K562 (cell line): ENCODE data around the gene HRAS. TPM values are rescaled to one million over a fixed set of nuclear protein-coding genes. Genes with fewer than 3 reads are reported as not detected.
A peak's percentile ranks its signal among the peaks of the same experiment; 100 is the strongest.

ENCODE experiments used
- FOXK2 ChIP-seq, 2 experiments: fragments of 450-650 bp; IDR thresholded peaks in 1 of 2; conservative IDR thresholded peaks in 1 of 2; 2 replicates each; pipeline ENCODE4 v1.6.1; 2016; ENCODE audit warnings: low read depth in 2 of 2, mild to moderate bottlenecking in 1 of 2
- FOXO4 ChIP-seq: fragments of 450-650 bp; formaldehyde crosslinking; IDR thresholded peaks from 2 replicates; pipeline ENCODE4 v1.4.0; 2020; ENCODE audit warnings: mild to moderate bottlenecking, moderate library complexity
- OTX1 ChIP-seq: fragments of 450-650 bp; formaldehyde crosslinking; IDR thresholded peaks from 2 replicates; pipeline ENCODE4 v1.4.0; 2022; ENCODE audit warnings: mild to moderate bottlenecking
- TEAD4 ChIP-seq, 2 experiments: sonication (generic) in 1 of 2; formaldehyde crosslinking in 1 of 2; IDR thresholded peaks; 2 replicates each; pipeline versions ENCODE4 v1.6.1 to v1.8.0; 2012 to 2022; ENCODE audit warnings: borderline replicate concordance in 1 of 2, inconsistent platforms in 1 of 2, low read length in 1 of 2, mild to moderate bottlenecking in 1 of 2, missing genetic modification reagents in 1 of 2
- THRB ChIP-seq: fragments of 450-650 bp; formaldehyde crosslinking; conservative IDR thresholded peaks from 2 replicates; pipeline ENCODE4 v1.4.0; 2022; ENCODE audit warnings: mild to moderate bottlenecking, missing genetic modification characterization
- XRCC3 ChIP-seq: fragments of 450-650 bp; IDR thresholded peaks from 2 replicates; pipeline ENCODE4 v1.6.1; 2017; ENCODE audit warnings: mild to moderate bottlenecking, moderate library complexity
- polyA plus RNA-seq, 8 experiments: library from polyadenylated mRNA; depleted of rRNA in 4 of 8; stranded (reverse) in 5 of 8; unstranded in 3 of 8; fragments of >200 nt; fragmentation: Nextera tagmentation in 2 of 8; fragmentation: Illumina TruSeq in 1 of 8; extraction: Ambion mirVana in 2 of 8; extraction: Trizol in 1 of 8; gene quantifications; 2 replicates each; pipeline versions ENCODE4 v1.2.1 to v1.2.3, GENCODE V29; 2011 to 2014; ENCODE audit warnings: inconsistent platforms in 1 of 8, missing spikeins in 1 of 8
- total RNA-seq, 7 experiments: library from RNA; depleted of rRNA in 6 of 7; stranded (reverse); fragments of >200 nt in 6 of 7; fragmentation: Illumina TruSeq in 2 of 7; extraction: Trizol in 2 of 7; gene quantifications; 2 replicates each; pipeline versions ENCODE4 v1.2.1 to v1.2.3, GENCODE V29; 2011 to 2021; ENCODE audit warnings: low replicate concordance in 1 of 7

Gene HRAS
- total and polyA plus RNA-seq, 9 of the 15 experiments (the other 6 are each of a cell fraction or from before 2014, with no cell fraction given): 2.8 to 73.5 (median 29.6) TPM

GRCh38 chr11:537622-538430 is 2.5 kb upstream of the HRAS start (continued):
- TF ChIP-seq OTX1: peak; percentile 64; the same call in 1 of the 2 replicates
- TF ChIP-seq XRCC3: no peak
- no peak for TF ChIP-seq TEAD4 (IDR thresholded peaks at IDR 0.05; ENCODE audit: low read length)
- no peak for TF ChIP-seq TEAD4 (CRISPR knock-in tag; IDR thresholded peaks at IDR 0.05; ENCODE audit: borderline replicate concordance)
- TF ChIP-seq FOXK2 (conservative IDR thresholded peaks at IDR 0.05 in 1 of 2, IDR thresholded peaks at IDR 0.05 in 1 of 2; ENCODE audit: low read depth in 2 of 2): no peak
- TF ChIP-seq FOXO4 (CRISPR knock-in tag): 0 out of 2 replicates have a peak, but pooled peaks have one; percentile 25
- TF ChIP-seq THRB (CRISPR knock-in tag): 0 out of 2 replicates have a peak, but pooled peaks have one; percentile 24
